ENCODE results near the gene OAT.

The OAT gene

GRCh38 chr10:124416733-124417132 lies 2.0 kb downstream of the OAT start:
- in situ Hi-C loops (cut with HindIII; ENCODE audit: low pct_ligation_motif_present, low pct_unique_long_range_greater_than_20kb, low sequenced_read_pairs), result no loop called here
- DNase-seq, result no peak

GRCh38 chr10:124415210-124415609 lies 3.5 kb downstream of the OAT start:
- in situ Hi-C loops (cut with HindIII; ENCODE audit: low pct_ligation_motif_present, low pct_unique_long_range_greater_than_20kb, low sequenced_read_pairs), result no loop called here
- DNase-seq, result no peak

- DNase-seq, result no peak
- in situ Hi-C loops (cut with HindIII; ENCODE audit: low pct_ligation_motif_present, low pct_unique_long_range_greater_than_20kb, low sequenced_read_pairs), result no loop called here
These were observed 4.6 kb downstream of the OAT start for GRCh38 chr10:124414076-124414475.

- in situ Hi-C loops (cut with HindIII; ENCODE audit: low pct_ligation_motif_present, low pct_unique_long_range_greater_than_20kb, low sequenced_read_pairs), result no loop called here
- no peak for DNase-seq
These were observed 9.0 kb downstream of the OAT start for GRCh38 chr10:124409696-124410095.

- in situ Hi-C loops (cut with HindIII; ENCODE audit: low pct_ligation_motif_present, low pct_unique_long_range_greater_than_20kb, low sequenced_read_pairs), result no loop called here
- no peak for DNase-seq
These were observed 10.4 kb downstream of the OAT start for GRCh38 chr10:124408357-124408756.

- no peak for DNase-seq
- in situ Hi-C loops (cut with HindIII; ENCODE audit: low pct_ligation_motif_present, low pct_unique_long_range_greater_than_20kb, low sequenced_read_pairs), result no loop called here
These were observed 11.3 kb downstream of the OAT start for GRCh38 chr10:124407456-124407855.

- in situ Hi-C loops (cut with HindIII; ENCODE audit: low pct_ligation_motif_present, low pct_unique_long_range_greater_than_20kb, low sequenced_read_pairs), result no loop called here
These were observed 15.2 kb downstream of the OAT start for GRCh38 chr10:124403548-124403947.

GRCh38 chr10:124402273-124402672 lies 16.4 kb downstream of the OAT start:
- no peak for DNase-seq
- in situ Hi-C loops (cut with HindIII; ENCODE audit: low pct_ligation_motif_present, low pct_unique_long_range_greater_than_20kb, low sequenced_read_pairs), result no loop called here

More at GRCh38 chr10:124403548-124403947, 15.2 kb downstream of the OAT start:
- DNase-seq, result peak; percentile 92

GRCh38 chr10:124401633-124402032 lies 17.1 kb downstream of the OAT start:
- in situ Hi-C loops (cut with HindIII; ENCODE audit: low pct_ligation_motif_present, low pct_unique_long_range_greater_than_20kb, low sequenced_read_pairs), result no loop called here
- DNase-seq, result no peak

GRCh38 chr10:124394583-124394982 lies 24.1 kb downstream of the OAT start:
- in situ Hi-C loops (cut with HindIII; ENCODE audit: low pct_ligation_motif_present, low pct_unique_long_range_greater_than_20kb, low sequenced_read_pairs), result loop anchor here (25.0 kb wide), 1 partner anchor 407 kb away; no protein-coding TSS in a partner anchor
- no peak for DNase-seq

- in situ Hi-C loops (cut with HindIII; ENCODE audit: low pct_ligation_motif_present, low pct_unique_long_range_greater_than_20kb, low sequenced_read_pairs), result loop anchor here (25.0 kb wide), 1 partner anchor 405 kb away; no protein-coding TSS in a partner anchor
- no peak for DNase-seq
These were observed 25.9 kb downstream of the OAT start for GRCh38 chr10:124392626-124393342.

- DNase-seq, result no peak
- in situ Hi-C loops (cut with HindIII; ENCODE audit: low pct_ligation_motif_present, low pct_unique_long_range_greater_than_20kb, low sequenced_read_pairs), result loop anchor here (25.0 kb wide), 1 partner anchor 403 kb away; no protein-coding TSS in a partner anchor
These were observed 28.1 kb downstream of the OAT start for GRCh38 chr10:124390471-124391187.

- in situ Hi-C loops (cut with HindIII; ENCODE audit: low pct_ligation_motif_present, low pct_unique_long_range_greater_than_20kb, low sequenced_read_pairs), result loop anchor here (25.0 kb wide), 1 partner anchor 402 kb away; no protein-coding TSS in a partner anchor
- no peak for DNase-seq
These were observed 28.9 kb downstream of the OAT start for GRCh38 chr10:124389613-124390361.

- DNase-seq, result peak; percentile 88
- in situ Hi-C loops (cut with HindIII; ENCODE audit: low pct_ligation_motif_present, low pct_unique_long_range_greater_than_20kb, low sequenced_read_pairs), result loop anchor here (25.0 kb wide), 1 partner anchor 402 kb away; no protein-coding TSS in a partner anchor
These were observed 29.7 kb downstream of the OAT start for GRCh38 chr10:124388823-124389612.

- in situ Hi-C loops (cut with HindIII; ENCODE audit: low pct_ligation_motif_present, low pct_unique_long_range_greater_than_20kb, low sequenced_read_pairs), result loop anchor here (25.0 kb wide), 1 partner anchor 401 kb away; no protein-coding TSS in a partner anchor
- DNase-seq, result no peak
These were observed 30.3 kb downstream of the OAT start for GRCh38 chr10:124388476-124388822.

GRCh38 chr10:124387078-124387874 lies 31.4 kb downstream of the OAT start:
- in situ Hi-C loops (cut with HindIII; ENCODE audit: low pct_ligation_motif_present, low pct_unique_long_range_greater_than_20kb, low sequenced_read_pairs), result loop anchor here (25.0 kb wide), 1 partner anchor 400 kb away; no protein-coding TSS in a partner anchor
- no peak for DNase-seq
